ENCODE measurements around the gene MRFAP1L1. TPM values are rescaled to one million over a fixed set of nuclear protein-coding genes. Genes with fewer than 3 reads are reported as not detected.

Gene MRFAP1L1
- total RNA-seq, 4 donors from 2014 or later = 43.8 to 54.6 (median 46.9) TPM

DNA sequence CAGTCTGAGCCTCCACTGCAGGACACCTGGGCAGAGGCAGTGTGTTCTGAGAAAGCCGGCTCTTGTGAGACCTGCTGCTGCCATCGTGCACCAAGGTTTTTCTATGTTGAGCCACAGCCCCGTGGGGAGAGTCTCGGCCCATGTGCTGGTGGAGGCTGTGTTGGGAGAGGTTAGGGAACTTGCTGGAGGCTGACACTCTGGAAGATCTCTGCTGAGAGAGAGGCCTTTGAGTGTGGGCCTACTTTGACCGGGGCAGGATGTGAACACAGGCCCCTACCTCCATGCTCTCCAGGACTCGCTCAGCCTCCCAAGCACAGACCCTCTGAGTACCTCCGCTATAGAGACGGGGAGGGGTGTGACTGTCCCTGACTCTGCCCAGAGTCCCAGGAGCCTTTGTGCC lies 17.3 kb downstream of the MRFAP1L1 start:
- Histone ChIP-seq H3K27ac (no peak overlapping the region), H3K9me3 (no peaks in the 10 kb centered on the region), H3K4me1 (peaks cover 0 to 7% of the 10 kb centered on the region in 2 donors), H3K27me3 (no peaks in the 10 kb centered on the region), H3K4me3 (no peak overlapping the region), H3K36me3 (no peaks in the 10 kb centered on the region)
- no peak for ATAC-seq
- intact Hi-C loops (cut with DNase I; ENCODE audit: low total_unique reads) = no loop called here
- no peak for TF ChIP-seq POLR2A (IDR thresholded peaks at IDR 0.05)
- TF ChIP-seq, protein P1, sequence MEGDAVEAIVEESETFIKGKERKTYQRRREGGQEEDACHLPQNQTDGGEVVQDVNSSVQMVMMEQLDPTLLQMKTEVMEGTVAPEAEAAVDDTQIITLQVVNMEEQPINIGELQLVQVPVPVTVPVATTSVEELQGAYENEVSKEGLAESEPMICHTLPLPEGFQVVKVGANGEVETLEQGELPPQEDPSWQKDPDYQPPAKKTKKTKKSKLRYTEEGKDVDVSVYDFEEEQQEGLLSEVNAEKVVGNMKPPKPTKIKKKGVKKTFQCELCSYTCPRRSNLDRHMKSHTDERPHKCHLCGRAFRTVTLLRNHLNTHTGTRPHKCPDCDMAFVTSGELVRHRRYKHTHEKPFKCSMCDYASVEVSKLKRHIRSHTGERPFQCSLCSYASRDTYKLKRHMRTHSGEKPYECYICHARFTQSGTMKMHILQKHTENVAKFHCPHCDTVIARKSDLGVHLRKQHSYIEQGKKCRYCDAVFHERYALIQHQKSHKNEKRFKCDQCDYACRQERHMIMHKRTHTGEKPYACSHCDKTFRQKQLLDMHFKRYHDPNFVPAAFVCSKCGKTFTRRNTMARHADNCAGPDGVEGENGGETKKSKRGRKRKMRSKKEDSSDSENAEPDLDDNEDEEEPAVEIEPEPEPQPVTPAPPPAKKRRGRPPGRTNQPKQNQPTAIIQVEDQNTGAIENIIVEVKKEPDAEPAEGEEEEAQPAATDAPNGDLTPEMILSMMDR (IDR thresholded peaks at IDR 0.05 in 4 of 5, conservative IDR thresholded peaks at IDR 0.05 in 1 of 5) = no peak
- DNase-seq = no peak
- in situ Hi-C loops (cut with MboI; ENCODE audit: low sequenced_read_pairs in 4 of 4) = no loop called here

DNA sequence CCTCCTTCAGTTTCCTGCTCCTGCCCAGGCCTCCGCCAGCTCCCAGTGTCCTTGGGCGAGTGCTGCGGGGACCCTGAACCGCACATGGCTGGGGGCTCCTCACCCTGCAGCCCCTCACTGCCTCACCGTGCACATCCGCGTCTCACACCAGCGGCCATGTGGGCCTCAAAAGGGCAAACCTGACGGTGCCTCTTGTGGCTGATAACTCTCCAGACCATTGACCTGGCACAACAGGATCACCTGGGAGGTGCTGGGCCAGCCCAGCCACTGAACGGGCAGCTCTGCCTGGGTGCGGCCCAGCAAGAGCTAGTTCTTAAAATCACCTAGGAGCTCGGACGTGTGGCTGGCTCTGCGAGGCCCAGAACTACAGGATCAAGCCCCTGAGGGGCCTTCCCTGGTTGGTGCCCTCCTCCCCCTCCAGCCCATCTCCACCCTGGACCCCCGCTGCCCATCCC lies 20.1 kb downstream of the MRFAP1L1 start:
- no peaks in the 10 kb centered on the region for H3K4me1 ChIP-seq
- intact Hi-C loops (cut with DNase I; ENCODE audit: low total_unique reads) = no loop called here
- no peaks in the 10 kb centered on the region for H3K9me3 ChIP-seq
- DNase-seq (no peak), ATAC-seq (no peak)
- TF ChIP-seq, protein P1 (IDR thresholded peaks at IDR 0.05 in 4 of 5, conservative IDR thresholded peaks at IDR 0.05 in 1 of 5) = no peak
- H3K27me3 ChIP-seq = no peaks in the 10 kb centered on the region
- H3K4me3 ChIP-seq = no peak overlapping the region
- H3K27ac ChIP-seq = no peak overlapping the region
- in situ Hi-C loops (cut with MboI; ENCODE audit: low sequenced_read_pairs in 4 of 4) = no loop called here
- no peaks in the 10 kb centered on the region for H3K36me3 ChIP-seq

DNA sequence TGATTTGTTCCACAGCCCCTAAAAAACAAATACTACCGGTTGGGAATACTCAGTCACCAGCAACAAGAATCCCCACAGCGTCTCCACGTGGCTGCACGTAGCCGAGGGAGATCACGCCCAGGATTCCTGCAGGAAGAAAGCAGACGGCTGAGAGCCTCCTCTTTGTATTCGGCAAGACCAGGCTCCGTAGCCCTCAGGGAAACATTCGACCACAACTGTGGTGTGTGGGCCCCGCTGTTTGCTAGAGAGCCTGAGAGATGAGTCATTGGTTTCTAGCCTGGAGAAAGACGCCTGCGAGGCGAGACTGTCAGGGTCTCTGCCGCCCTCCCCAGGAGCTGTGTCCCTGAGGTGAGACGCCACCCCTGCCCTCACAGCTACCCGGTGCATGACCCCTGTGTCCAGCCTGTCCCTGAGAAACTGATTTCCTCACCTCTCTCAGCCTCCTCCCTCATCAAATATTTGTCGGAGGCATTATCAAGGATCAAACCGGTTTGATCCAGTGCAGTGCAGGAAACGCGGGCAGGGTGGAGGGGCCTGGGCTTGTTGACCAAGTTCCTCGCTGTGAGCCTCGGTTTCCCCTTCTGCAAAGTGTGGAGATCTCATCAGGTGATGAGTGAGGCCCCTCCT lies 20.7 kb downstream of the MRFAP1L1 start:
- Histone ChIP-seq H3K4me3 (no peak overlapping the region), H3K4me1 (no peaks in the 10 kb centered on the region), H3K27ac (no peak overlapping the region), H3K27me3 (no peaks in the 10 kb centered on the region), H3K9me3 (no peaks in the 10 kb centered on the region), H3K36me3 (no peaks in the 10 kb centered on the region)
- in situ Hi-C loops (cut with MboI; ENCODE audit: low sequenced_read_pairs in 4 of 4) (no loop called here), intact Hi-C loops (cut with DNase I; ENCODE audit: low total_unique reads) (no loop called here)
- TF ChIP-seq, protein P1 (IDR thresholded peaks at IDR 0.05 in 4 of 5, conservative IDR thresholded peaks at IDR 0.05 in 1 of 5) = no peak
- DNase-seq = no peak
- ATAC-seq = no peak

DNA sequence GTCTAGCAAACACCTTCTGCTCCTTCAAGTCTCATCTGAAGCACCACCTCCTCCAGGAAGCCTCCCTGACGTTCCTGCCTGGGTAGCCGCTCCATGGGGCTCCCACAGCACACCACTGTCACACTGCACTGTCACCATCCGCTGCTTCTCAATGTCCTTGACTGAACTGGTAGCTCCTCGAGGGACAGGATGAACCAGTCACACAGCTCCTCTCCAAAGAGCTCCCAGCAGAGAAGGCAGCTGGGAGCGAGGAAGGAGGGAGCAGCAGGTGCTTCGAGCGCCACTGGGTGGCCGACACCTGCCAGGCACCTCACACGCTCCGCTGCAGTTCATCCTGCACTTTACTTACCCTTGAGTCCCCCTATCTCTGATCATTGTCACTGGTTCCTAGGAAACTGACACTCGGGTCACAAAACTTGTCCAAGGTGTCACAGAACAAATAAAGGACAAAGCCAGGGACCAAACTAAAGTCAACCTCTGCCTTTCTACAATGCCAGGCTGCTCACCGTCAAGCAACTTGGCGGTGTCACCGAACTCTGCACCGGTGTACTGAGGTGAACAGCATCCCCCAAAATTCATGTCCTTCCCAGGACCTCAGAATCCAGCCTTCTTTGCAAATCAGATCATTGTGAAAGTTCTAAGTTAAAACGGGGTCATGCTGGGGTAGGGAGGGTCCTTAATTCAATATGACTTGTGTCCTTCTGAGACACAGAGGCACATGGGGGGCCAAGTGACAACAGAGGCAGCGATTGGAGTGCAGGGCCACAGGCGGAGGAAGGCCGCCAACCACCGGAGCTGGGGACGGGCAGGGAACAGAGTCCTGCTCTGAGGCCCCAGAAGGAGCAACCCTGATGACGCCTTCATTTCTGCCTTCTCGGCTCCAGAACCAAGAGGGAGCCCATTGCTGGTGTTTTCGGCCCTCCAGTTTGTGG lies 21.5 kb downstream of the MRFAP1L1 start:
- DNase-seq = no peak
- in situ Hi-C loops (cut with MboI; ENCODE audit: low sequenced_read_pairs in 4 of 4) = no loop called here
- intact Hi-C loops (cut with DNase I; ENCODE audit: low total_unique reads) = no loop called here
- Histone ChIP-seq H3K4me3 (no peak overlapping the region), H3K4me1 (no peaks in the 10 kb centered on the region), H3K9me3 (no peaks in the 10 kb centered on the region), H3K36me3 (no peaks in the 10 kb centered on the region), H3K27ac (no peak overlapping the region), H3K27me3 (no peaks in the 10 kb centered on the region)
- no peak for ATAC-seq
- TF ChIP-seq, protein P1 (IDR thresholded peaks at IDR 0.05 in 4 of 5, conservative IDR thresholded peaks at IDR 0.05 in 1 of 5) = no peak
- no peak for TF ChIP-seq POLR2A (IDR thresholded peaks at IDR 0.05)

Measured in gastrocnemius medialis (tissue), 4 donors.